HG02678 (cell line): ENCODE results near the gene CCDC116.

Source experiments
- ATAC-seq: cut with Tn5 transposase; IDR thresholded peaks from one replicate; pipeline ENCODE4 v1.9.1; 2021; ENCODE audit warnings: mild to moderate bottlenecking, moderate library complexity; ENCODE audit not compliant: unreplicated experiment

CCDC116 gene

GRCh38 chr22:21650823-21651520, 18.4 kb downstream of the CCDC116 start:
- ATAC-seq: no peak

GRCh38 chr22:21651521-21652009, 19.0 kb downstream of the CCDC116 start:
- ATAC-seq: peak; percentile 21

- ATAC-seq: peak; percentile 87
These were observed 19.5 kb downstream of the CCDC116 start for GRCh38 chr22:21652010-21652546.

- ATAC-seq: no peak
These were observed 20.3 kb downstream of the CCDC116 start for GRCh38 chr22:21652547-21653545.

- ATAC-seq: no peak
These were observed 24.4 kb downstream of the CCDC116 start for GRCh38 chr22:21657020-21657359.

- peak; percentile 82 for ATAC-seq
These were observed 24.9 kb downstream of the CCDC116 start for GRCh38 chr22:21657360-21658032.

GRCh38 chr22:21659864-21660525, 27.4 kb downstream of the CCDC116 start:
- ATAC-seq: no peak

- ATAC-seq: no peak
These were observed 28.3 kb downstream of the CCDC116 start for GRCh38 chr22:21660904-21661303.

GRCh38 chr22:21661991-21662390, 29.4 kb downstream of the CCDC116 start:
- no peak for ATAC-seq

GRCh38 chr22:21663738-21664137, 31.2 kb downstream of the CCDC116 start:
- ATAC-seq: no peak

GRCh38 chr22:21665047-21665851, 32.7 kb downstream of the CCDC116 start:
- no peak for ATAC-seq

- ATAC-seq: no peak
These were observed 34.2 kb downstream of the CCDC116 start for GRCh38 chr22:21666786-21667185.

GRCh38 chr22:21669026-21669425, 36.5 kb downstream of the CCDC116 start:
- ATAC-seq: no peak

GRCh38 chr22:21672107-21672629, 39.6 kb downstream of the CCDC116 start:
- no peak for ATAC-seq

GRCh38 chr22:21673534-21674321, 41.2 kb downstream of the CCDC116 start:
- no peak for ATAC-seq

- ATAC-seq: no peak
These were observed 42.2 kb downstream of the CCDC116 start for GRCh38 chr22:21674638-21675245.

- ATAC-seq: no peak
These were observed 45.3 kb downstream of the CCDC116 start for GRCh38 chr22:21677606-21678443.
